ENCODE data around the gene KRTAP10-5. TPM values are rescaled to one million over a fixed set of nuclear protein-coding genes. Genes with fewer than 3 reads are reported as not detected.

The KRTAP10-5 gene
- total RNA-seq, 1 experiment from 2014 or later, result not detected

GRCh38 chr21:44603109-44603875 lies 22.9 kb upstream of the KRTAP10-5 start:
- BruUV-seq (replicated peaks), result no TSS peak
- Mint-ChIP-seq H3K4me1 (ENCODE audit: low read depth, unreplicated experiment) (no peaks in the 10 kb centered on the region), H3K4me3 (ENCODE audit: unreplicated experiment) (no peak overlapping the region), H3K27me3 (ENCODE audit: insufficient read depth, unreplicated experiment) (peaks cover 6% of the 10 kb centered on the region), H3K27ac (ENCODE audit: unreplicated experiment) (no peak overlapping the region), H3K36me3 (ENCODE audit: insufficient read depth, unreplicated experiment) (no peaks in the 10 kb centered on the region), H3K9me3 (ENCODE audit: unreplicated experiment) (peaks cover 8% of the 10 kb centered on the region)
- H3K4me3 ChIP-seq (ENCODE audit: low read depth, low read length), result no peak overlapping the region
- DNase-seq, result no peak
- H3K27me3 ChIP-seq (replicated peaks; ENCODE audit: control insufficient read depth, insufficient read depth, low read length), result no peaks in the 10 kb centered on the region
- H3K36me3 ChIP-seq (ENCODE audit: control insufficient read depth, insufficient read depth, low read length), result no peaks in the 10 kb centered on the region
- CTCF ChIA-PET, result no interaction called here
- H3K4me1 ChIP-seq, result no peaks in the 10 kb centered on the region
- intact Hi-C loops (cut with micrococcal nuclease; ENCODE audit: unreplicated experiment), result no loop called here
- POLR2A ChIA-PET, result no interaction called here
- no peak for TF ChIP-seq CTCF (IDR thresholded peaks at IDR 0.05; ENCODE audit: insufficient read depth in 1 of 2, low read depth in 1 of 2, low read length in 1 of 2, severe bottlenecking in 1 of 2, unreplicated experiment in 1 of 2)
- no peaks in the 10 kb centered on the region for H3K9me3 ChIP-seq

- H3K27ac Mint-ChIP-seq (ENCODE audit: unreplicated experiment), result no peak overlapping the region
These were observed 22.1 kb upstream of the KRTAP10-5 start for GRCh38 chr21:44602463-44602850.

More at GRCh38 chr21:44602463-44602850, 22.1 kb upstream of the KRTAP10-5 start:
- H3K36me3 Mint-ChIP-seq (ENCODE audit: insufficient read depth, unreplicated experiment), result no peaks in the 10 kb centered on the region
- H3K4me1 Mint-ChIP-seq (ENCODE audit: low read depth, unreplicated experiment), result peaks cover 7% of the 10 kb centered on the region
- Histone ChIP-seq H3K36me3 (ENCODE audit: control insufficient read depth, insufficient read depth, low read length) (no peaks in the 10 kb centered on the region), H3K4me3 (ENCODE audit: low read depth, low read length) (no peak overlapping the region), H3K27me3 (replicated peaks; ENCODE audit: control insufficient read depth, insufficient read depth, low read length) (no peaks in the 10 kb centered on the region), H3K9me3 (no peaks in the 10 kb centered on the region), H3K4me1 (no peaks in the 10 kb centered on the region)
- intact Hi-C loops (cut with micrococcal nuclease; ENCODE audit: unreplicated experiment), result no loop called here
- DNase-seq, result no peak
- CTCF ChIA-PET, result no interaction called here
- BruUV-seq (replicated peaks), result no TSS peak
- H3K27me3 Mint-ChIP-seq (ENCODE audit: insufficient read depth, unreplicated experiment), result peaks cover 10% of the 10 kb centered on the region
- TF ChIP-seq CTCF (IDR thresholded peaks at IDR 0.05; ENCODE audit: insufficient read depth in 1 of 2, low read depth in 1 of 2, low read length in 1 of 2, severe bottlenecking in 1 of 2, unreplicated experiment in 1 of 2), result no peak
- no peak overlapping the region for H3K4me3 Mint-ChIP-seq (ENCODE audit: unreplicated experiment)
- peaks cover 17% of the 10 kb centered on the region for H3K9me3 Mint-ChIP-seq (ENCODE audit: unreplicated experiment)
- POLR2A ChIA-PET, result no interaction called here

Data from Caco-2 (cell line).